GM21447 (cell line): ENCODE results near the gene DDX3X.

Experiments used
- ATAC-seq: cut with Tn5 transposase; IDR thresholded peaks from one replicate; pipeline ENCODE4 v1.9.1; 2021; ENCODE audit not compliant: unreplicated experiment

Gene DDX3X

DNA sequence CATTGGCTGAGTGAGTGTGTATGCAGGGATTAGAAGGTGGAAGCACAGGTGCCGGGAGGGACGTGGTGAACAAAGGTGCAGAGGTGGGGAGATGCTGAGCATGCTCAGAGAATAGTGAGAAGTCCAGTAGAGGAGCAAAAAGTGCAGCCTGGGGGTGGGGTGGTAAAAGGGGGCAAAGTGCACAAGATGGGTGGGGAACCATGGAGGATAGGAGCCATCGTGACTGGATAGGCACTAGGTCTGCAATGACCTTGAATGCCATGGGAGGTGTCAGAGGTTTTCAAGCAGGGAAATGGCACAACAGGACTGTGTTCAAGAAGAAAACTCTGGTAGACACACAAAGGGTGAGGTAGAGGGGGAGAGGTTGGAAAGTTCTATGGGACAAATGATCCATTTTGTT lies 6.6 kb upstream of the DDX3X start:
- no peak for ATAC-seq

DNA sequence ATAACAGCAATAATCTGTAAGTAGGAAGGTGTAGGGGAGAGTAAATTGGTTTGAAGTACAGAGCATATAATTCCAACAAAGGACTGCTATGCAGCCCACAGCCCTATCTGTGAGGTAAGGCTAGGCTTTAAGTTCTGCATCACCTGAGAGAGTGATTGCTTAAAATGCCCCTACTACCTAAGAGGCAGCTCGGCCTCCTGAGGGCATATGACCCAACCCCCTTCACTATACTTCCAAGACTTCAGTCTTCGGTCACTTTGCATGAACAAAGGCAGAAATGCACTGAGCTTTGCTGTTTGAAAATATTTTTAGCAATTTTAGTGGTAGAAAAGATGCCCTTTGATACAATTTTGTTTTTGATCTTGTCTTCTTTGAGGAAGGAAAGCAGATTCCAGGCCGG lies 4.9 kb upstream of the DDX3X start:
- ATAC-seq: no peak

DNA sequence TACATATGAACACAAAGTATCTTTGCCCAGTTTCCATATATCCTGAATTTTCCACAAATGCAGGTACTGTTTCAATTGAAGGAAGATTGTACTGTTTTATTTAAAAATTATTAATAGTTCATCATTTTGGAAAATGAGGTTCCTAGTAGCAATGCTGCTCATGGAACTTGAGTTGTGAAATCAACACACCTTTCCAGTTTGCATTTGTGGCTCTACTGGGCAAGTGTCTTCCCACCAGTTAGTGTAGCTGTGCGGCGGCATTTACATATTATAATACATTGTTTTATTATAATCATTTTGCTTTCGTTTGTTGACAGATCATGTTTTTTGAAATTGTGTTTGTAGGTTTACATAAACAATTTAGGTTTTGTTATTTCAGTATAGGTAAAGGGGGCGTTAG lies 2.0 kb upstream of the DDX3X start:
- ATAC-seq: no peak

DNA sequence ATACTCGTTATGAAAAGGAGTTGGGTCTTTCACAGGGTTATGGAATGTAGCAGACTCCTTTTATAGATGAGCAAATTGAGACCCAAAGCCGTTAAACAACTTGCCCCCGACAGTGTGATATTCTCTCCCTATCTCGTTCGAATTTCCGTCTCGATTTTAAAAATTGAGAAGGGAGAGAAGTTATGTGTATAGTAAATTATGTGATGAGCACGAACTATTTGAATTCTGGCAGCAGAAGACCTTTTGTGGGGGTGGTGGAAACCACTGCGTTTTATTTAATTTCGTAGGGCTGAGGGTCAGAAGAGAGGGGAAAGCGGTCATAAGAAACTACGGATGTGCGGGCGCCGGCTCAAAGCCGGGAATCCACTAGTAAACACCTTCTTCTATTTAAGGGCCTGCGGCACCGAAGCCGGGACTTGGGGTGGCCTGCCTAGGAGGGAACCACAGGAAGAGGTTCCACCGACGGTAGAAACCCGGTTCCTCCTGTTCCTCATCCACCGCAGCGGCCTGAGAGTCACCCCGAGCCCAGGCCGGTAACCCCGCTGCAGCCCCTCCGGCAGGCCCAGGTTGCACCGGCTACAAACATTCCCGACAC lies 1.5 kb upstream of the DDX3X start:
- ATAC-seq: peak; percentile 14

DNA sequence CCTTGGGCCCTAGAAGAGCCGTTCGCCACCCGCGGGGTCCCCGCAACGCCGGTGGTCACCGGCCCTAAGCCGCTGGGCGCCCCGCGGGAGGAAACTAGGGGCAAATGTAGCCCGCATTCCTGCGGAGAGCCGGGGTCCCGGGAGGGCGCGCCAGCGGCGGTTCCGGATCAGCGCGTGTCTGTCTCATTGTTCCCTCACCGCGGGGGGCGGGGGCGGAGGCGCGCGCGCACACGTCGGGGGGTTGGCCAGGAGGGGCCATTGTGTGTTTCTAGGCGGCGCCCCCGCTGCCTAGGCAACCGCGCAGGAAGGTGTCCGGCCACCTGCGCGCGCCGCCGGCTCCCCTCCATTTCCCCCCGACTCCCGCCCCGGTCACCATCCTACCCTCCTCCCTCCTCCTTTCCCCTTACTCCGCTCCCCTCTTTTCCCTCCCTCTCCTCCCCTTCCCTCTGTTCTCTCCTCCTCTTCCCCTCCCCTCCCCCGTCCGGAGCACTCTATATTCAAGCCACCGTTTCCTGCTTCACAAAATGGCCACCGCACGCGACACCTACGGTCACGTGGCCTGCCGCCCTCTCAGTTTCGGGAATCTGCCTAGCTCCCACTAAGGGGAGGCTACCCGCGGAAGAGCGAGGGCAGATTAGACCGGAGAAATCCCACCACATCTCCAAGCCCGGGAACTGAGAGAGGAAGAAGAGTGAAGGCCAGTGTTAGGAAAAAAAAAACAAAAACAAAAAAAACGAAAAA lies 789 bp upstream of the DDX3X start:
- ATAC-seq: peak; percentile 45

DNA sequence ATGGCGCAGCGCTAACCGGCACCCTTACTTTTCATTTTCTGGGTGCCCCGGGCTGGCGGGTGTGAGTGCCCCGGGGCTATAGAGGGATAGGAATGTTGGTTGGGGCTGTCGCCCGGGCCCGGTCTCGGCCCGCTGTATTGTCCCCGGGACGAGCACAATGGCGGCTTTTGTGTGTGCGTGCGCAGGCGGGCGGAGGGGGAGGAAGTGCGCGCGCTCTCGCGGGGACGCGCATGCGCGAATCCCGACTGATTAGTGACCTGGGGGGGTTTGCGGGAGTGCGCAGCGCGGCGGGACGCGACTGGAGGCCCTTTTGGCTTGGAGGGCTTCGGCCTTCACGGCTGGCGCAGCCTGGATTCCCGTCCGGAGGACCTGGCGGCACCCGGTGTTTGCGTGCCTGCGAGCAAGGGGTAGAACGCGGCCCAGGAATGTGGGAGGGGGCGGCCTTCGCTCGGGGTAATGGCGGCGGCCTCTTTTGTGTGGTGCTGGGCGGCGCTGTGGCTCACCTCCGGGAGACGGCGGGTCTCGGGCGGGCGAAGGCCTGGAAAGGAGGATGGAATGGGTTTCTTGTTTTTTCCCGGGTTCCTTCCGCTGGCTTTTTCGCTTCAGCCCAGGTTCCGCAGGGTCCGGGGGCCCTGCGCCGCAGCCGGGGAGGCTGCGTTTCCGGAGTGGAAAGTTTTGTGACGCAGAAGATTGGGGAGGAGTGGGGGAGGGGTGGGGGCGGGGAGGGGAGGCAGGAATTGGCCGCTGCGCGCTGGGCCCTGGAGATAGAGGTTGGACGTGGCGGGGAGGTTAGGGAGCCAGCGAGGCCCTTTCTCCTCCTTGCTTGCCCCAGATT lies 618 bp downstream of the DDX3X start:
- ATAC-seq: no peak

DNA sequence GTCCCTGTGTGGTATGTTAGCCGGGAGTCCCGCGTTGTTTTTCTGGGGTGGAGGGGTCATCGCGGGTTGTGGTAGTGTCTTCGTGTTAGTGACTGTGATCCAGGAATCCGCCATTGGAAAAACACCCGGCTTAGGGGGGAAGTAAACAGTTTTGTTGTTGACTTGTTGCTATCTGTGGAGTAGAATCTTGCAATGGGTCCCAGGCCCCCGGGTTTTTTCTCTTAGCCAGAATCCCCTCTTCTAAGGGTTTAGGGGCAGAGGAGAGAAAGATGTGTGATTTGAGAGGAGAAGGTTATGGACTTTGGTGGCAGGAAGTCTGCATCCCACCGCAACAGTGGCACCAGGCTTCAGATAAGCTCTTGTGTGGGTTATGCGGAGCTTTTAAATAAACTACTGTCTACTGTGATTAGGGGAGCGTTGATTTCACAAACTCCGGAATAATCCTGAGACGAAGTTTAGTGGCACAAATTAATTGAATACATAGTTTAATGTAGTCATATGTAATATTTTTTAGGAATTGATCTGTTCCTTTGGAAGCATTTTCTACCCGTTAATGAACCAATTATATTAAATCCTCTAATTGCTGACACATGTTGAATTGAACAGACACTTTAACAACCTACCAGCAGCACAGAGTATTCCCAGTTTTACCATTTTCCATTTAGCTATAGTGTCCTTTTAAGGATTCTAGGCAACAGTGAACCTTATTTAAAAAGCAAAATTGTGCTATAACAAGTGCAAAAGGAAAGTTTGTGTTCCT lies 1.4 kb downstream of the DDX3X start:
- ATAC-seq: no peak

DNA sequence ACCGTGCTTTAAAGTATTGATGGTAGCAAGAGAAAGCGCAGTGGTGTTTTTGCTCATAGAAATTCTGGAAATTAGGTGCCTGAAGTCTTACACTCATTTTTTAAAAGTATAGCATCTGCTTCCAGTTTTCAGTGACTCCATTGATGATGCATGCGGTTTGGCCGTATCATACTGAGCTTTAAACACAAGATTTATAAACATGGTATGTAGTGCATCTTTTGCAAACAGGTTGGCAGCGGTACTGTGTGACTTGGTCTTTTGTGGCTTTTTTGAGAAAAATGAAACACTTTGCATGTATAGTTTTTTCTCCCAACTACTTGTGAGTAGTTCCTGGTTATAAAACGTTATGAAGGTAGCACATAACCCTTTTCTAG lies 2.0 kb downstream of the DDX3X start:
- no peak for ATAC-seq

DNA sequence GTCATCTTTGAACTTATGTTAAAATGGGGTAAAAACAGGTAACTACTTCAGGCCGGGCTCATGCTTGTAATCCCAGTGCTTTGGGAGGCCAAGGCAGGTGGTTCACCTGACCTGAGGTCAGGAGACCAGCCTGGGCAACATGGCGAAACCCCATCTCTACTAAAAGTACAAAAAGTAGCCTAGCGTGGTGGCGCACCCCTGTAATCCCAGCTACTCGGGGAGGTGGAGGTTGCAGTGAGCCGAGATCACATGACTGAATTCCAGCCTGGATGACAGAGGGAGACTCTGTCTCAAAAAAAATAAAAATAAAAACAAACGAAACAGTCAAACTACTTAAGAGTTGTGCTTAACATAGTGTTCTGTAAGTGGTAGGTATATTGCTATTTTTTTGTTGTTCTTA lies 2.5 kb downstream of the DDX3X start:
- ATAC-seq: no peak

DNA sequence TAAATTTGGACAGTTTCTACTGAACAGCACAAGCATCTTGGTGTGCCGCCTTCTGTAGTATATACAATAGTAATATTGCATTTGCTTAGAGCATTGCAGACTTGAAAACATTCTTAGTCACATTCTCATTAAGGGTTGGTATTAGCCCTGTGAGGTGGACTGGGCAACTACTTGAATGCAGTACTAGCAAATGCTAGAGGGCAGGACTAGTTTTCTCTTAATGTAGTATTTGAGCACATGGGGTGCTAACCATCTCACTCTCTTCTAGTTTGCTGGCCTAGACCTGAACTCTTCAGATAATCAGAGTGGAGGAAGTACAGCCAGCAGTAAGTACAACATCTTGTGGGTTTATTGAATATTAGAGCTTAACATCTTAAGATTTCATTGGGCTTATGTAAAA lies 3.2 kb downstream of the DDX3X start:
- ATAC-seq: no peak

DNA sequence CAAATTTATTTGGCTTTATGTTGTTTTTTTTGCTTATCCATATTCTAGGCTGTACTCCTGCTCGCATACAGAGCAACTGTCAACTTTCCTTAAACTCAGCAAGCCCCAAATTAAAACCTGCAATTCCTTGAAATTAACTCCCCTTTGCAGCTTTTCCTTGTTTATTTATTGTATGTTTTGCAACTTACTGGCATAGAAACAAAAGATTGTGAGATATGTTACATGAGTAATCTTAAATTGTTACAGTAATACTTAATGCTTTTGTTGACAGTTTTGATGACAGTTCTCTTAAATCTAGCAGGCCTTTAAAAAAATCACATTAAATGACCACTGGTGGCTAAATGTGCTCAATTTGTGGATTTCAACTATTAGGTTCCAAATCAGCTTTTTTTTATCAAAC lies 4.5 kb downstream of the DDX3X start:
- no peak for ATAC-seq

DNA sequence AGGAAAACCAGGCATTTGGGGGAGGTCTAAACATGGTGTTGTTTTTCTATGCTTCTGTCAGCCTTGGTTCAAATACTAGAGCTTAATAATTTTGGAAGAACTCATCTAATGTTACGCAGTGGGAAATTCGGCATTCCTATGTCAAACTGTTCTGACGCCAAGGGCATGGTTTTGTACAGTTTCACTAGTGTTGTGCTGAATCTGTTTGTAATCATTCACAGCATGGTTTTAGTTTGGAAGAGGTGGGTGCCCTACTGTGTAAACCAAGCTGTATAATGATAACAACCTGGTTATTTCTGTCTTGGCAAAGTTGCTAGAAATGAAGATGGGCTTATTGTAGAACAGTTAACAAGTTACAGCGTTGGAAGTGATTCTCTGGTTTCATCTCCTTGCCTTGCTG lies 5.2 kb downstream of the DDX3X start:
- no peak for ATAC-seq

DNA sequence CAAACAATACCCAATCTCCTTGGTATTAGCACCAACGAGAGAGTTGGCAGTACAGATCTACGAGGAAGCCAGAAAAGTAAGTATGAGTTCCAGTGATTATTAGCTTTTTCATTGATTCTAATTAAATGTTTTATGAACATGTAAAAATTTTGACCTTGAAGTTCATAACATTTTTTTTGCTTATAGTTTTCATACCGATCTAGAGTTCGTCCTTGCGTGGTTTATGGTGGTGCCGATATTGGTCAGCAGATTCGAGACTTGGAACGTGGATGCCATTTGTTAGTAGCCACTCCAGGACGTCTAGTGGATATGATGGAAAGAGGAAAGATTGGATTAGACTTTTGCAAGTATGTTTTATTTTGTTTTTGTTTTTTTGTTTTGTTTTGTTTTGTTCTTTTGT lies 10.1 kb downstream of the DDX3X start:
- ATAC-seq: no peak

DNA sequence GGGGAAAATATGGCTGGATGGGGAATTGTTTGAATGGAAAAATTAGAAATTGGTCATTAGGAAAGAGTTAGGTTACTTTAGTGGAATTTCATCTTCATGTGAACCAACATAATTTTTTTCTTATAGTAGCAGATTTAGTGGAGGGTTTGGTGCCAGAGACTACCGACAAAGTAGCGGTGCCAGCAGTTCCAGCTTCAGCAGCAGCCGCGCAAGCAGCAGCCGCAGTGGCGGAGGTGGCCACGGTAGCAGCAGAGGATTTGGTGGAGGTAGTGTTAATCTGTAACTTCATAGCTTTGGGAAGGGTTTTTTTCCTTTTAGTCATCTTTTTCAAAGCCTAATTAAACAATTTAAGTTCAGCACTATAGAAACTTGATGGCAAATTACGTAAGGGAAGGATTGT lies 13.2 kb downstream of the DDX3X start:
- no peak for ATAC-seq

DNA sequence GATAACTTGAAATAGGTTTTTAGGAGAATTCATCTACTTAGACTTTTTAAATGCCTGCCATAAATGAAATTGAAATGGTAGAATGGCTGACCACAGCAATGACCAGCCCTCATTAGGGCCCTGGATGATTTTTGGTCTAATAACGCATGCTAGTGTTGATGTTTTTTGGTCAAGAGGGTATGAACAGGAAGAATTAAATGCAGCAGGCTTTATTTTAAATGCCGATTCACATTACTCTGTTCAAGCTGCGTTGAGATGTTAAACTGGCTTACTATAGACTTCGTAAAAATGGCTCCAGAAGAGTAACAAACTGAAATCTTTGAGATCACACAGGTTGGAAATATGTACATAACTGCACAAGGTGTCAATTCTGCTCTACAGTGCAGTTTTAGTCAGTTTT lies 14.6 kb downstream of the DDX3X start:
- ATAC-seq: no peak

DNA sequence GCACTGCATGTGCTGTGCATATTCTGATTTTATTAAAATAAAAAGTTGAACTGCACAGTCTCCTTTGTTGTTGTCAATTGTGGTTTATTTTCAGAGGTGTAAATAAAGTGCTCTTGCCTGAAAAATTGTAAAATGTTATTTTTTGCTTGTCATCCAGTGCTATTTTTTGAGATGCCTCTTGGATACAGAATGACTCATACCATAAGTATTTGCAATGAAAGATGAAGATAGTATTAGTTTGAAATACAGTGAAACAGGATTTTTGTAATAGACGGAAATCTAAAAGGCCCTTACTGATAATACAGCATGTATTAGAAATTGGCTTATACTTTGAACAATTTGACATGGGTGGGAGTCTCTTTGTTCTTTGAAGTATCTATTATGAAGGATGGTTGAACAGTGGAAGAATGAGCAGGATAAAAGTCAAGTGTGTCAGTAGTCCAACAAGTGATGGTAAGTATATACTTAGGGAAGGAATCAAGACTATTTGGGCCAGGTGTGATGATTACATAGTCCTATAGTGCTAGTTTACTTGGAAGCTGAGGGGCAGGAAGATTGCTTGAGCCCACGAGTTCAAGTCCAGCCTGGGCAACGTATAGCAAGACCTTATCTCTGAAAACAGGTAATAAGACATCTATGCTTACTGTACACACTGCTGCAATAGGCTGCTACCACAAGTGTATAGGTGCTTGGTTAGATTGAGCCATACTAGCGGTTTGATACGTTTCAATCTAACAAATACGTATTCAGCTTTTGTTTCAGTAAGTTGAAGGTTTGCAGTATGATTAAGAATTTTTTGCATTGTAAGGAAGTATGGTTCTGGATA lies 16.4 kb downstream of the DDX3X start:
- ATAC-seq: no peak

DNA sequence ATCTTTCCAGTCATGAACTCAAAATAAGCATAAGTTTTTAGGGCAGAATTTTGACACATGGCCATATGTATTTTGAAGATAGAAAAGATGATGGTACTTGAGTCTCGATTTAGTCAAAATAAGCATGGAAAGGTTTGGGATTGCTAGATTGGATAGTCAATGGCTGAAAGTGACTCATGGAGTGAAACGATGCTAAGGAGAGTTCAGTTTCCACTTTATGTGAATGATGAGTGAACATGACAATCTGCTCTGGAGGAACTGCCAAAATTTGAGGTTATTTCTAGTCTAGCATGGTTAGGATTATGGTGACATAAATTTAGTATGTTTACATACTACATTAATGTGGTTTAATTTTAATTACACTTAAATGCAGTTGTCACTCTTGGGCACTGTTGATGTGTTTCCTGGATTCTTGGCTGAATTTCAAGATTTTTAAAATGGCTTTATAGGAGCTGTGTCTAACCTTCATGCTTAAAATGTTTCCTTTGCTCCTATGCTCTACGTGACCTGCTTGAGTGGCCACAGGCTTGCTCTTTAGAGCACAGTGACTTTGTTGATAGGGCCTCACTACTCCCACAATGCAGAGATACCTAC lies 17.1 kb downstream of the DDX3X start:
- ATAC-seq: no peak

DNA sequence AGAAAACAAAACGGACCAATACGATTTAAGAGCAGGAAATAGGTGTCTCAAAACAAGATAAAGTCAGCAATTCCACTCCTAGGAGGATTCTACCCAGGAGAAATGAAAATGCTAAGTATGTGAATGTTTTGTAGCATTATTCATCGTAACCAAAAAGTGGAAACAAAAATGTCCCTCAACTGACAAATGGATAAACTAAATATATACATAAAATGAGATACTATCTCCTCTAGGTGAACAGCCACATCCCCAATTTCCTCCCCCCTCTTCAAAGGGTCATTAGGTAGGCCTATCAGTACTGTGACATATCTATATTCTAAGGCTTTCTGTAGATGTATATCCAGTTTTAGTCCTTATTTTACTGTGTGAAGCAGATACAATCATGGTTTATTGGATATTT lies 18.0 kb downstream of the DDX3X start:
- no peak for ATAC-seq

DNA sequence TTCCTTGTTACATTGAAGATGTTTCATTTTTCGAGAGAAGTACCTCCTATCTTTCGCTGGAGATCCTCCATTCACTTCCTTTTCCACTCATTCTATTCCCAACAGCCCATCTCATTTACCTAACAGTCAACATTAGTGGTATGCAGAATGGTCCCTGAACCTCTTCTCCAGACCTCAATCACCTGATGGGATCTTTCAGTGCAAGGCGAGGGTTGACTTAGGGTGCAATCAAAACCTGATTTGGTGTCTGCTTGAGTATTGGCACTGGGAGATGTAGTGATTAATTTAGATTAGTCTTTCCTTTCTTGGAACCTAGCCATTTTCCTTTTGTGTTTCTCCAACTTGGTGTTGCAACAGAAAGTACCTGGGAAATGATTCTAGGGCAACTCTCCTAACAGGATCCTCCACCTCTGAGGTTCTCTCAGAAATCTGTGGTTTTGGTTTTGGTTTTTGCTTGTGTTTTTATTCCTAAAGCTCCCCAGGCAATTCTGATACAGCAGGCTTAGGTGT lies 18.4 kb downstream of the DDX3X start:
- ATAC-seq: no peak

DNA sequence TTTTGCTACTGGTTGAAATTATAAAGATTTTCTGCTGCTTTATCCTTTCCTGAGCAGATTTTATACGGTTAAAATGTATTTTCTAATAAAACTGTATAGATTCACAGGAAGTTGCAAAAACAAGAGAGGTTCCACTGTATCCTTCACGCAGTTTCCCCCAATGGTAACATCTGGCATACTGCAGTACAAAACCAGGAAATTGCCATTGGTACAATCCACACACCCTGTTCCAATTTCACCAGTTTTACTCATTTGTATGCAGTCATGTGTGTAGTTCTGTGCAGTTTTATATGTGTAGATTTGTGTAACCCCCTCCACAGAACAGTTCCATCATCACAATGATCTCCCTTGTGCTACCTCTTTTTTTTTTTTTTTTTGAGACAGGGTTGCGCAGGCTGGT lies 20.0 kb downstream of the DDX3X start:
- no peak for ATAC-seq
